Measurements from ENCODE around the gene TAOK3. TPM values are rescaled to one million over a fixed set of nuclear protein-coding genes. Genes with fewer than 3 reads are reported as not detected.

Gene TAOK3
- total and polyA plus RNA-seq, 5 donors from 2014 or later, result 60.2 to 97.8 (median 72.1) TPM

DNA sequence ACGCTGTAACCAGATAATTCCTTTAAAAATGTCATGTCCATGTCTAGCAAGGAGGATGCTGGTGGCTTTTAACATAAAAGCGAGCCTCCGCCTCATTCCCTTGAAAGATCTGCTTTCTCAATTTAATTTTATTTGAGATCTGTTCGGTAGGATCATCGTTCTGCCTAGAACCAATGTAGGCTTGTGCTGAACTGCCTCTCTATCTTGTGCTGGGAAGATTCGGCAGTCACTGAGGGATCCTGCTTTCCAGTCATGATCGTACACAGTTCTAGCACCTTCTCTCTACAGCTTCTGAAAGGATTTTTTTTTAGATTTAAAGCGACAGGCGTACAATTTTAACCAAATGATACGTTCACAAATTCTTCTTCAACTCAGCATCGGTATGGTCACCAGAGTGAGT, 182.4 kb downstream of the TAOK3 start:
- Histone ChIP-seq H3K27me3 (ENCODE audit: control insufficient read depth, insufficient read depth, low read length) (no peaks in the 10 kb centered on the region), H3K4me3 (ENCODE audit: low read depth, low read length) (no peak overlapping the region), H3K4me1 (ENCODE audit: control insufficient read depth, insufficient read depth, low read length, poor library complexity, severe bottlenecking) (no peaks in the 10 kb centered on the region), H3K36me3 (ENCODE audit: control insufficient read depth, insufficient read depth, low read length) (peaks cover 33% of the 10 kb centered on the region), H3K9me3 (ENCODE audit: control insufficient read depth in 2 of 2, low read length in 2 of 2) (no peaks in the 10 kb centered on the region), H3K27ac (ENCODE audit: insufficient read depth, low read length, poor library complexity, severe bottlenecking) (no peak overlapping the region)
- Mint-ChIP-seq H3K36me3 (peaks cover 27% of the 10 kb centered on the region), H3K27ac (peak overlapping the region in 2 of 3 donors; percentile 18 to 54), H3K4me1 (peaks cover 5 to 15% (median 10%) of the 10 kb centered on the region in 4 donors), H3K27me3 (no peaks in the 10 kb centered on the region), H3K9me3 (no peaks in the 10 kb centered on the region), H3K4me3 (no peak overlapping the region)
- ATAC-seq (ENCODE audit: low read depth in 2 of 2) (no peak), DNase-seq (no peak)

DNA sequence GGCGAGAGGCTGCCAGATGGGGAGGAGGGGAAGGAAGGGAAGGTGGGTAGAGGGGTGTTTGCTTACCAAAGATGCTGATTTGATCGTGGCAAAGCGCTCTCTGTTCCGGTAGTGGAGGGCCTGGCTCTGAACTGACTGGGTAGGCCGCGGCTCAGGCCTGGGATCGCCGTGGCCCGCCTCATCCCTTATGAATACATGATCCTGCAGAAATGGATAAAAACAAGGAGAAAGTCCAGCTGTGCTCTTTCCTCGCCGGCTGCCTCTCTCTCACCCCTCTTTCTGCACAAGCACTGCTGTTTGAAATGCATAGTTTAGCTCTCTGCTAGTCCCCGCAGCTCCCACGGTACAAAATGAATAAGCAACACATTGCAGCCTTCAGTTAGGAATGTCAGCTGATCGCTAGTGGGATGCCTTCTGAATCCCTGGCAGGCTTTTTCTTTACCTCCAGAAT, 182.9 kb downstream of the TAOK3 start:
- H3K9me3 ChIP-seq (ENCODE audit: control insufficient read depth in 2 of 2, low read length in 2 of 2), result no peaks in the 10 kb centered on the region
- H3K4me1 ChIP-seq (ENCODE audit: control insufficient read depth, insufficient read depth, low read length, poor library complexity, severe bottlenecking), result no peaks in the 10 kb centered on the region
- peaks cover 33% of the 10 kb centered on the region for H3K36me3 ChIP-seq (ENCODE audit: control insufficient read depth, insufficient read depth, low read length)
- no peak overlapping the region for H3K27ac ChIP-seq (ENCODE audit: insufficient read depth, low read length, poor library complexity, severe bottlenecking)
- Mint-ChIP-seq H3K27me3 (no peaks in the 10 kb centered on the region), H3K4me3 (no peak overlapping the region), H3K27ac (peak overlapping the region; percentile 14 to 62 (median 54)), H3K9me3 (no peaks in the 10 kb centered on the region), H3K4me1 (peaks cover 5 to 15% (median 10%) of the 10 kb centered on the region in 4 donors), H3K36me3 (peaks cover 26% of the 10 kb centered on the region)
- ATAC-seq (ENCODE audit: low read depth in 2 of 2) (no peak), DNase-seq (no peak)
- H3K4me3 ChIP-seq (ENCODE audit: low read depth, low read length), result no peak overlapping the region
- H3K27me3 ChIP-seq (ENCODE audit: control insufficient read depth, insufficient read depth, low read length), result no peaks in the 10 kb centered on the region

DNA sequence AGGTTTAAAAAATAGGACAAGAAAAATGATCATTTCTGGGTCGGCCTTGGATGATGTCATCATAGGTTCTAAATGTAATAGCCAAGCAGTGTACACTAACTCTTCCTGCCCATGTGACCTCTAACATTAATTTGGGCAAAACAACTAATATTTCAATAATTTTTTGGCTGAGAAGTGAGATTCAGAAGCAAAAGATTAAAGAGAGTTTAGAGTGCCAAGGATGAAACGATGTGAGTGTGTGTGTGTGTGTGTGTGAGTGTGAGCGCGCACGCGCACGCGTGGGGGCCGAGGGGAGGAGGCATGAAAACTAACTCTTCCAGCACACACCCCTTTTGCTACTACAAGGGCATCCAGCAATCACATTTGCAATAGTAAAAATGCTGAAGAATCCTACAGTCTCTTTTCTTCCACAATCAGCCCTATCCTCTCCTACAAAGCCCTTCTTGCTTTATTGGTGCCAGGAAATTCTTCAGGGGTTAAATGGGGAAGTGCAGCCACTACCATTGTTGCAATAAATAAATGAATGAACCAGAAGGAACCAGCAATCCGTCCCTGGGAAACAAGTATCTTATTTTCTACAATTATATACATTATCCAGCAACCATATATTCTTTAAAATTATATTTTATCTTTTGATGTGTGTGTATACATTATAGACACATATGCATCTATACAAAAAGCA, 183.9 kb downstream of the TAOK3 start:
- Histone ChIP-seq H3K36me3 (ENCODE audit: control insufficient read depth, insufficient read depth, low read length) (peaks cover 26% of the 10 kb centered on the region), H3K9me3 (ENCODE audit: control insufficient read depth in 2 of 2, low read length in 2 of 2) (no peaks in the 10 kb centered on the region), H3K4me3 (ENCODE audit: low read depth, low read length) (no peak overlapping the region), H3K27ac (ENCODE audit: insufficient read depth, low read length, poor library complexity, severe bottlenecking) (no peak overlapping the region), H3K27me3 (ENCODE audit: control insufficient read depth, insufficient read depth, low read length) (no peaks in the 10 kb centered on the region), H3K4me1 (ENCODE audit: control insufficient read depth, insufficient read depth, low read length, poor library complexity, severe bottlenecking) (no peaks in the 10 kb centered on the region)
- Mint-ChIP-seq H3K4me3 (no peak overlapping the region), H3K27me3 (no peaks in the 10 kb centered on the region), H3K9me3 (no peaks in the 10 kb centered on the region), H3K36me3 (peaks cover 21% of the 10 kb centered on the region), H3K27ac (no peak overlapping the region), H3K4me1 (peaks cover 5 to 15% (median 10%) of the 10 kb centered on the region in 4 donors)
- DNase-seq (no peak), ATAC-seq (ENCODE audit: low read depth in 2 of 2) (no peak)

DNA sequence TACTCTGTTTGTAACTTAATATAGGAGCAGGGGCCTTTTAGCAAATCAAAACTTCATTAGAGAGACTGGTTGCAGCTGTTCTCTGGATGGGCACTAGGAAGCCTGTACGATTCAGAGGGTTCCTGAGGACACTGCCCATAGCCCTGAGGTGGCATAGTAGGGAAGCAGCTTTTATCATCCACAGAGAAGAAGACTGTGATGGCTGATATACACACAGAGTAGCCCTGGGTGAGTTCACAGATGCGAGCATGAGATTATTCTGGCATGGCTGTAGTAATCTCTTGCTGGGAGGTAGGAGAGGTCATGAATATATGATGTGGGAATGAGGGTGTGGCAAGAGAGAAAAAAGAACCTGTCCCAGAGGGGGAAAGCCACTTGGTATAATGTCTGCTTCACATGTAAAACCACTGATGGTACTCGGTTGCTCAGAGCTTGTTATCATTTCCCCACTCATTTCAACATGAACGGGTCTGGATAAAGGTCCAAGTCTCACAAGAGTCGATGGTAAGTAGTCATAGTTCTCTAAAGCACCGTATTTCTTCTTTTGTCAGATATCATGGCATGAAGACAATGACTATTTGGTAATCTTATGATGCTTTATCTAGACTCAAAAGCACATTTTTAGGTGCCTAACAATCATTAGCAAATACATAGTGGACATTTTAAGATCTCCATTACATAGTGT, 184.8 kb downstream of the TAOK3 start:
- Mint-ChIP-seq H3K27ac (peak overlapping the region in 2 of 3 donors; percentile 15 to 81), H3K36me3 (peaks cover 21% of the 10 kb centered on the region), H3K4me1 (peaks cover 9 to 18% (median 10%) of the 10 kb centered on the region in 4 donors)

DNA sequence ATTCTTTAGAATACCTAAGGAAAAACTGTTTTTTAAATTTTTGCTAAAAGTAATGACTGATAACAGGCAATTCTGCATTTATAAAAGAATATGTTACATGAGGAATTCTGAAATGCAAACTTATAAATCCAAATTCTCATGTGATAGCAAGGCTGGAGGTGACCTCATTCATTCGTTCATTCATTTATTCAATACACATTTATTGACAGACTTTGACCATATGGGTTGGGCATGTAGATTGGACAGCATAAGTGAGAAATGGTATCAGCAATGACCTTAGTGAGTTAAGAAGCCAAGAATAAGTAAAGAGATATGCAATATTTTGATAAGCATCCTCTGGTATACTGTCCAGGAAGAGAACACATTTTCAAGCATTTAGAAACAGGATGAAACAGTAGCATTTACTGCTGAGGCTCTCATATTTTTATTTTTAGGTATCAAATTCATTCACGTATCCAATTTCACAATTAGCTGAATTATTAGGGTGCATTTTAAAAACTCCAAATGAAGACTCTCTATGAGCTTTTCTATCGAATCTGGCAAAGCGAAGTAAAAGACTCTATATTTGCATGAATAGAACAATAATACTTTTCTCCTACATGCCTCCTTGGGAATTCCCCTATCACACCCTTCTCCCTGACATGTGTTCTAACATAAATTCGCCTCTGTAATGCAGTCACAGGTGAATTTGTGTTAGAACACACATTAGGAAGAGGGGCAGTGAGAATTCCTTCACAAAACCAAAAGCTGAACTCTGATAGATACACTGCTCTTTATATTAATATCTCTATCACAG, 186.9 kb downstream of the TAOK3 start:
- Mint-ChIP-seq H3K27ac (peak overlapping the region in 2 of 3 donors; percentile 10 to 19), H3K36me3 (peaks cover 29% of the 10 kb centered on the region), H3K4me3 (no peak overlapping the region), H3K27me3 (no peaks in the 10 kb centered on the region), H3K9me3 (no peaks in the 10 kb centered on the region), H3K4me1 (peaks cover 10 to 27% (median 16%) of the 10 kb centered on the region in 4 donors)
- Histone ChIP-seq H3K4me3 (ENCODE audit: low read depth, low read length) (no peak overlapping the region), H3K36me3 (ENCODE audit: control insufficient read depth, insufficient read depth, low read length) (peaks cover 25% of the 10 kb centered on the region), H3K27ac (ENCODE audit: insufficient read depth, low read length, poor library complexity, severe bottlenecking) (no peak overlapping the region), H3K4me1 (ENCODE audit: control insufficient read depth, insufficient read depth, low read length, poor library complexity, severe bottlenecking) (no peaks in the 10 kb centered on the region), H3K9me3 (ENCODE audit: control insufficient read depth in 2 of 2, low read length in 2 of 2) (no peaks in the 10 kb centered on the region), H3K27me3 (ENCODE audit: control insufficient read depth, insufficient read depth, low read length) (no peaks in the 10 kb centered on the region)
- DNase-seq (no peak), ATAC-seq (ENCODE audit: low read depth in 2 of 2) (no peak)

More for the DNA sequence above, 184.8 kb downstream of the TAOK3 start:
- H3K27ac ChIP-seq (ENCODE audit: insufficient read depth, low read length, poor library complexity, severe bottlenecking), result no peak overlapping the region
- no peak overlapping the region for H3K4me3 ChIP-seq (ENCODE audit: low read depth, low read length)
- ATAC-seq (ENCODE audit: low read depth in 2 of 2), result no peak
- no peak for DNase-seq
- no peaks in the 10 kb centered on the region for H3K9me3 ChIP-seq (ENCODE audit: control insufficient read depth in 2 of 2, low read length in 2 of 2)
- Mint-ChIP-seq H3K9me3 (no peaks in the 10 kb centered on the region), H3K4me3 (no peak overlapping the region), H3K27me3 (no peaks in the 10 kb centered on the region)
- no peaks in the 10 kb centered on the region for H3K27me3 ChIP-seq (ENCODE audit: control insufficient read depth, insufficient read depth, low read length)
- H3K4me1 ChIP-seq (ENCODE audit: control insufficient read depth, insufficient read depth, low read length, poor library complexity, severe bottlenecking), result no peaks in the 10 kb centered on the region
- H3K36me3 ChIP-seq (ENCODE audit: control insufficient read depth, insufficient read depth, low read length), result peaks cover 21% of the 10 kb centered on the region

DNA sequence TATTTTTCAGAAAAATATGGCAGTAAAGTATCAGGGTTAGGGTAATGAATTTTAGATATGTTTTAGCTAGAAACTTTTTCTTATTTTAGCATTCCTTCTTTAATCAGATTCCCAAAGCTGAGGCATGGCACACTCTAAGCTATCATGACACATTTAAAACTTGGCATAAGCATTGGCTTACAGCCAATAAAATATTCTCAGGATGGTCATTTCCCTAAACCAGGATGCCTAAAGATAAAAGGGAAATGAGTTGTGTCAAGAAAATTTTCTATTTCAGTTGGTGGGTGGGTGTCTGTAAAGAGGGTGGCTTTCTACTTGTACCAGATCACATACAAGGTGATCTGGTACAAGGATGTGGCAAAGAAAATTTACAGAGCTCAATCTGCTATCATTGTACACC, 189.0 kb downstream of the TAOK3 start:
- Mint-ChIP-seq H3K4me1 (peaks cover 10 to 27% (median 15%) of the 10 kb centered on the region in 4 donors), H3K36me3 (peaks cover 24% of the 10 kb centered on the region), H3K27ac (no peak overlapping the region), H3K4me3 (no peak overlapping the region), H3K9me3 (no peaks in the 10 kb centered on the region), H3K27me3 (no peaks in the 10 kb centered on the region)
- Histone ChIP-seq H3K9me3 (ENCODE audit: control insufficient read depth in 2 of 2, low read length in 2 of 2) (no peaks in the 10 kb centered on the region), H3K4me3 (ENCODE audit: low read depth, low read length) (no peak overlapping the region), H3K36me3 (ENCODE audit: control insufficient read depth, insufficient read depth, low read length) (peaks cover 26% of the 10 kb centered on the region), H3K27me3 (ENCODE audit: control insufficient read depth, insufficient read depth, low read length) (no peaks in the 10 kb centered on the region), H3K4me1 (ENCODE audit: control insufficient read depth, insufficient read depth, low read length, poor library complexity, severe bottlenecking) (no peaks in the 10 kb centered on the region), H3K27ac (ENCODE audit: insufficient read depth, low read length, poor library complexity, severe bottlenecking) (no peak overlapping the region)
- DNase-seq, result no peak
- no peak for ATAC-seq (ENCODE audit: low read depth in 2 of 2)

DNA sequence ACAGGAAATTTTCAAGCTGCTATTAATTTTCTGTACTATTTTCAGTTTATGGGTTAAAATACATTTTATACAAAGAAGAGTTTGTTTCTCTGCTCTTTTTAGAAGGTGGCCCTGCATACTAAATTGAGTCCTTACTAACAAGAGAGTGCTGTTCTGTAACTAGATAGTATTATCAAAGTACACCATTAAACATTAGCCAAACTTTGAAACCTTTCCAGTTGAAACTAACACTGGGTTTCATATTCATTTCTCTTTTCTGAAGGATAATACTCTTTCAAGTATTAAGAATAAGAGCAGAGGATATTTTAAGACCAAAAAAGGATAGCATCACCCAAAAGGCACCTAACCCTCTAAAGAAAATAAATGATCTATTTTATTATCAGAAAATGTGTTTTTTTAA, 189.6 kb downstream of the TAOK3 start:
- Mint-ChIP-seq H3K9me3 (no peaks in the 10 kb centered on the region), H3K4me1 (peaks cover 10 to 27% (median 15%) of the 10 kb centered on the region in 4 donors), H3K36me3 (peaks cover 29% of the 10 kb centered on the region), H3K27me3 (no peaks in the 10 kb centered on the region), H3K27ac (no peak overlapping the region), H3K4me3 (no peak overlapping the region)
- Histone ChIP-seq H3K4me1 (ENCODE audit: control insufficient read depth, insufficient read depth, low read length, poor library complexity, severe bottlenecking) (no peaks in the 10 kb centered on the region), H3K9me3 (ENCODE audit: control insufficient read depth in 2 of 2, low read length in 2 of 2) (no peaks in the 10 kb centered on the region), H3K36me3 (ENCODE audit: control insufficient read depth, insufficient read depth, low read length) (peaks cover 27% of the 10 kb centered on the region), H3K27ac (ENCODE audit: insufficient read depth, low read length, poor library complexity, severe bottlenecking) (no peak overlapping the region), H3K4me3 (ENCODE audit: low read depth, low read length) (no peak overlapping the region), H3K27me3 (ENCODE audit: control insufficient read depth, insufficient read depth, low read length) (no peaks in the 10 kb centered on the region)
- ATAC-seq (ENCODE audit: low read depth in 2 of 2), result no peak
- no peak for DNase-seq
